CD14-positive monocyte (primary cell): ENCODE measurements around the gene ANP32A. TPM values are rescaled to one million over a fixed set of nuclear protein-coding genes. Genes with fewer than 3 reads are reported as not detected.
A peak's percentile ranks its signal among the peaks of the same experiment; 100 is the strongest.
"Not testable (repeated sequence)": the region's sequence is repeated elsewhere in the genome, so short reads cannot be mapped to it uniquely, and the experiment has no call there.

Experiments used
- DNase-seq, 3 donors: peaks; one replicate each; pipeline ENCODE4 v3.0.0-alpha.2; 2011 to 2022
- H2AFZ ChIP-seq: 2 replicates; pipeline ENCODE4 v1.6.0; 2012; ENCODE audit warnings: mild to moderate bottlenecking, low read depth, low read length, inconsistent platforms; ENCODE audit not compliant: insufficient read depth, poor library complexity, severe bottlenecking
- H3K27ac ChIP-seq, 2 donors: 1 replicate in 1 of 2; 2 replicates in 1 of 2; pipeline ENCODE4 v1.5.1; 2012 to 2013; ENCODE audit warnings: low read length in 2 of 2, control low read depth in 1 of 2, inconsistent platforms in 1 of 2, low read depth in 1 of 2, mild to moderate bottlenecking in 1 of 2
- H3K27me3 ChIP-seq, 2 donors: one replicate each; pipeline versions ENCODE4 v1.6.0 to v1.6.1; 2011 to 2013; ENCODE audit warnings: low read length in 2 of 2; ENCODE audit not compliant: control insufficient read depth in 2 of 2, insufficient read depth in 2 of 2
- H3K36me3 ChIP-seq, 2 donors: replicated peaks in 1 of 2; 1 replicate in 1 of 2; 2 replicates in 1 of 2; pipeline versions ENCODE4 v1.5.1 to v1.6.1; 2012 to 2013; ENCODE audit warnings: low read length in 2 of 2, control low read depth in 1 of 2, inconsistent platforms in 1 of 2, mild to moderate bottlenecking in 1 of 2; ENCODE audit not compliant: insufficient read depth in 2 of 2, control insufficient read depth in 1 of 2
- H3K4me1 ChIP-seq, 2 donors: 1 replicate in 1 of 2; 2 replicates in 1 of 2; pipeline versions ENCODE4 v1.5.1 to v1.6.1; 2012 to 2013; ENCODE audit warnings: low read length in 2 of 2, control low read depth in 1 of 2, inconsistent platforms in 1 of 2, mild to moderate bottlenecking in 1 of 2, moderate library complexity in 1 of 2; ENCODE audit not compliant: insufficient read depth in 2 of 2, control insufficient read depth in 1 of 2
- H3K4me2 ChIP-seq: replicated peaks from 2 replicates; pipeline ENCODE3; 2012; ENCODE audit warnings: low read length, moderate library complexity, mild to moderate bottlenecking; ENCODE audit not compliant: poor library complexity, severe bottlenecking; ENCODE audit errors: extremely low read depth
- H3K4me3 ChIP-seq, 3 experiments: fragments of 200-600 bp in 1 of 3; sonication (generic) in 1 of 3; replicated peaks in 1 of 3; 1 replicate in 2 of 3; 2 replicates in 1 of 3; pipeline ENCODE4 v1.5.1; 2011 to 2013; ENCODE audit warnings: low read length in 3 of 3, mild to moderate bottlenecking in 3 of 3, control low read depth in 2 of 3, low read depth in 2 of 3, inconsistent platforms in 1 of 3, moderate library complexity in 1 of 3
- H3K79me2 ChIP-seq: 2 replicates; pipeline ENCODE4 v1.6.0; 2012; ENCODE audit warnings: mild to moderate bottlenecking, control low read depth, inconsistent platforms, low read length, moderate library complexity; ENCODE audit not compliant: insufficient read depth
- H3K9ac ChIP-seq: 2 replicates; pipeline ENCODE4 v1.6.0; 2017; ENCODE audit warnings: low read length, mild to moderate bottlenecking; ENCODE audit not compliant: insufficient read depth, poor library complexity, severe bottlenecking
- H3K9me3 ChIP-seq, 2 donors: replicated peaks in 1 of 2; 1 replicate in 1 of 2; 2 replicates in 1 of 2; pipeline versions ENCODE4 v1.5.1 to v1.6.1; 2012 to 2013; ENCODE audit warnings: low read length in 2 of 2, control low read depth in 1 of 2; ENCODE audit not compliant: control insufficient read depth in 1 of 2, insufficient read depth in 1 of 2
- H4K20me1 ChIP-seq: 2 replicates; pipeline ENCODE4 v1.6.0; 2012; ENCODE audit warnings: mild to moderate bottlenecking, low read length, control low read depth, moderate library complexity; ENCODE audit not compliant: insufficient read depth
- H3K27ac Mint-ChIP-seq, 7 donors: one replicate each; pipeline ENCODE4 v1.8.0; 2020; ENCODE audit warnings: mild to moderate bottlenecking in 7 of 7, mixed read lengths in 7 of 7, moderate library complexity in 6 of 7, inconsistent platforms in 2 of 7
- H3K27me3 Mint-ChIP-seq, 3 donors: one replicate each; pipeline ENCODE4 v1.8.0; 2021 to 2022; ENCODE audit warnings: low read depth in 3 of 3, mild to moderate bottlenecking in 3 of 3, mixed read lengths in 3 of 3, moderate library complexity in 3 of 3, inconsistent platforms in 1 of 3
- H3K36me3 Mint-ChIP-seq, 2 donors: one replicate each; pipeline ENCODE4 v1.8.0; 2020; ENCODE audit warnings: mixed read lengths in 2 of 2, inconsistent platforms in 1 of 2, mild to moderate bottlenecking in 1 of 2
- H3K4me1 Mint-ChIP-seq: one replicate; pipeline ENCODE4 v1.8.0; 2020; ENCODE audit warnings: mild to moderate bottlenecking, mixed read lengths
- H3K4me3 Mint-ChIP-seq, 2 donors: one replicate each; pipeline ENCODE4 v1.8.0; 2020; ENCODE audit warnings: mild to moderate bottlenecking in 2 of 2, mixed read lengths in 2 of 2, moderate library complexity in 1 of 2
- H3K9me3 Mint-ChIP-seq, 7 donors: one replicate each; pipeline ENCODE4 v1.8.0; 2020 to 2022; ENCODE audit warnings: mixed read lengths in 7 of 7, mild to moderate bottlenecking in 6 of 7, moderate library complexity in 6 of 7, inconsistent platforms in 2 of 7
- CTCF ChIP-seq: fragments of 200-600 bp; IDR thresholded peaks from one replicate; pipeline ENCODE4 v1.8.0; 2022; ENCODE audit warnings: antibody characterized with exemption, mild to moderate bottlenecking
- WGBS: methylation state at CpG from one replicate; pipeline ENCODE4 v1.1.5; 2013; ENCODE audit warnings: missing lambda C conversion rate; ENCODE audit not compliant: insufficient coverage; 5-methylcytosine and 5-hydroxymethylcytosine counted together
- intact Hi-C, 2 donors: fragments of 100-400 bp; cut with micrococcal nuclease; formaldehyde crosslinking; loops; one replicate each; pipeline versions ENCODE4 v1.15.0 to v1.15.1; 2023
- polyA plus RNA-seq, 3 donors: library from polyadenylated mRNA; depleted of rRNA in 1 of 3; unstranded in 2 of 3; stranded (reverse) in 1 of 3; fragments of 300-500 nt in 2 of 3; fragments of >200 nt in 1 of 3; fragmentation: Illumina TruSeq in 2 of 3; gene quantifications; 1 replicate in 2 of 3; 2 replicates in 1 of 3; pipeline ENCODE4 v1.2.3, GENCODE V29; 2012 to 2021

Gene ANP32A
- polyA plus RNA-seq, 3 donors: 75.4 to 98.8 (median 86.8) TPM

GRCh38 chr15:68764090-68764489, 56.6 kb downstream of the ANP32A start:
- Mint-ChIP-seq H3K27me3 (peaks cover 3 to 4% (median 4%) of the 10 kb centered on the region in 3 donors), H3K4me3 (no peak overlapping the region), H3K4me1 (peaks cover 11% of the 10 kb centered on the region), H3K36me3 (no peaks in the 10 kb centered on the region), H3K27ac (no peak overlapping the region), H3K9me3 (no peaks in the 10 kb centered on the region)
- Histone ChIP-seq H4K20me1 (no peaks in the 10 kb centered on the region), H3K4me3 (no peak overlapping the region), H3K9ac (no peak overlapping the region), H2AFZ (no peak overlapping the region), H3K4me1 (peaks cover 0 to 6% of the 10 kb centered on the region in 2 donors), H3K27me3 (no peaks in the 10 kb centered on the region), H3K9me3 (no peaks in the 10 kb centered on the region), H3K79me2 (no peaks in the 10 kb centered on the region), H3K36me3 (no peaks in the 10 kb centered on the region), H3K4me2 (no peak overlapping the region), H3K27ac (no peak overlapping the region)
- no CpG with 5 or more reads among the region's 1 CpG for WGBS
- no peak for TF ChIP-seq CTCF
- no peak for DNase-seq
- intact Hi-C loops: no loop called here

GRCh38 chr15:68763063-68763462, 57.6 kb downstream of the ANP32A start:
- H3K27me3 Mint-ChIP-seq: peaks cover 3 to 4% (median 4%) of the 10 kb centered on the region in 3 donors
- no peaks in the 10 kb centered on the region for H3K79me2 ChIP-seq
- H3K4me3 Mint-ChIP-seq: no peak overlapping the region
- peak overlapping the region in 1 of 7 donors; percentile 23 for H3K27ac Mint-ChIP-seq
- H3K4me2 ChIP-seq: no peak overlapping the region
- peaks cover 8% of the 10 kb centered on the region for H3K4me1 Mint-ChIP-seq
- no peak overlapping the region for H3K9ac ChIP-seq
- no peak for DNase-seq
- no peak for TF ChIP-seq CTCF
- H3K9me3 ChIP-seq: no peaks in the 10 kb centered on the region
- no peaks in the 10 kb centered on the region for H4K20me1 ChIP-seq
- H3K36me3 ChIP-seq: no peaks in the 10 kb centered on the region
- intact Hi-C loops: no loop called here
- no peak overlapping the region for H2AFZ ChIP-seq
- no peaks in the 10 kb centered on the region for H3K9me3 Mint-ChIP-seq
- WGBS: 100% methylated on average over 2 of the region's 4 CpGs
- H3K27me3 ChIP-seq: no peaks in the 10 kb centered on the region
- H3K4me3 ChIP-seq: no peak overlapping the region
- H3K4me1 ChIP-seq: peaks cover 0 to 3% of the 10 kb centered on the region in 2 donors
- no peak overlapping the region for H3K27ac ChIP-seq
- no peaks in the 10 kb centered on the region for H3K36me3 Mint-ChIP-seq

- H3K36me3 Mint-ChIP-seq, H3K27me3 Mint-ChIP-seq, H3K79me2 ChIP-seq, H3K36me3 ChIP-seq, H3K27ac ChIP-seq, intact Hi-C loops, H4K20me1 ChIP-seq, H3K4me3 ChIP-seq, H3K4me2 ChIP-seq, H3K4me1 Mint-ChIP-seq, H3K4me3 Mint-ChIP-seq, H2AFZ ChIP-seq, H3K27me3 ChIP-seq, DNase-seq, H3K9ac ChIP-seq, H3K4me1 ChIP-seq, H3K9me3 Mint-ChIP-seq, H3K9me3 ChIP-seq: not testable (repeated sequence)
- WGBS: 100% methylated on average over 1 of the region's 1 CpG
- H3K27ac Mint-ChIP-seq: peak overlapping the region in 2 of 7 donors; percentile 23 to 68
Observed at GRCh38 chr15:68759982-68760579, 60.6 kb downstream of the ANP32A start.
